CD4-positive, CD25-positive, alpha-beta regulatory T cell (primary cell): ENCODE results near the gene CTCFL. TPM values are rescaled to one million over a fixed set of nuclear protein-coding genes. Genes with fewer than 3 reads are reported as not detected.

Experiments
- ATAC-seq, 2 donors: fragments of 150-1000 bp; cut with Tn5 transposase; one replicate each; pipeline ENCODE4 v1.10.0; 2021; ENCODE audit warnings: low read depth in 2 of 2, moderate number of reproducible peaks in 2 of 2, moderate library complexity in 1 of 2
- DNase-seq, 3 donors: peaks; one replicate each; pipeline versions ENCODE4 v3.0.0 to v3.0.0-alpha.2; 2012 to 2022; ENCODE audit warnings: mixed read lengths in 1 of 3
- H3K27ac ChIP-seq: one replicate; pipeline ENCODE4 v1.7.0; 2013; ENCODE audit warnings: mild to moderate bottlenecking, low read length; ENCODE audit not compliant: insufficient read depth, poor library complexity, severe bottlenecking
- H3K27me3 ChIP-seq: one replicate; pipeline ENCODE4 v1.7.0; 2013; ENCODE audit warnings: low read length; ENCODE audit not compliant: control insufficient read depth, insufficient read depth
- H3K36me3 ChIP-seq: one replicate; pipeline ENCODE4 v1.7.0; 2013; ENCODE audit warnings: mild to moderate bottlenecking, low read length, moderate library complexity; ENCODE audit not compliant: control insufficient read depth, insufficient read depth
- H3K4me1 ChIP-seq: 2 replicates; pipeline ENCODE4 v1.7.0; 2013; ENCODE audit warnings: mild to moderate bottlenecking, low read length; ENCODE audit not compliant: insufficient read depth, control insufficient read depth, poor library complexity, severe bottlenecking
- H3K4me3 ChIP-seq: one replicate; pipeline ENCODE4 v1.7.0; 2013; ENCODE audit warnings: low read depth, mild to moderate bottlenecking, low read length, moderate library complexity
- H3K9me3 ChIP-seq, 2 experiments: 1 replicate in 1 of 2; 2 replicates in 1 of 2; pipeline ENCODE4 v1.7.0; 2013; ENCODE audit warnings: low read length in 2 of 2, mild to moderate bottlenecking in 1 of 2, moderate library complexity in 1 of 2; ENCODE audit not compliant: control insufficient read depth in 2 of 2
- H3K27ac Mint-ChIP-seq, 3 donors: one replicate each; pipeline ENCODE4 v1.8.0; 2020 to 2022; ENCODE audit warnings: mild to moderate bottlenecking in 3 of 3, mixed read lengths in 3 of 3, moderate library complexity in 2 of 3
- H3K27me3 Mint-ChIP-seq: one replicate; pipeline ENCODE4 v1.8.0; 2022; ENCODE audit warnings: mild to moderate bottlenecking, mixed read lengths
- H3K36me3 Mint-ChIP-seq: one replicate; pipeline ENCODE4 v1.8.0; 2020; ENCODE audit warnings: mixed read lengths
- H3K4me1 Mint-ChIP-seq, 4 donors: one replicate each; pipeline ENCODE4 v1.8.0; 2020 to 2022; ENCODE audit warnings: mixed read lengths in 4 of 4, mild to moderate bottlenecking in 1 of 4
- H3K4me3 Mint-ChIP-seq, 4 donors: one replicate each; pipeline ENCODE4 v1.8.0; 2020 to 2022; ENCODE audit warnings: mild to moderate bottlenecking in 4 of 4, mixed read lengths in 4 of 4, moderate library complexity in 3 of 4
- H3K9me3 Mint-ChIP-seq, 7 donors: one replicate each; pipeline ENCODE4 v1.8.0; 2020 to 2022; ENCODE audit warnings: mixed read lengths in 7 of 7, mild to moderate bottlenecking in 3 of 7, moderate library complexity in 2 of 7
- polyA plus RNA-seq, 4 donors: library from polyadenylated mRNA; unstranded; fragments of 300-500 nt; fragmentation: Illumina TruSeq; gene quantifications; one replicate each; pipeline ENCODE4 v1.2.3, GENCODE V29; 2021
- total RNA-seq: library from RNA; stranded (reverse); gene quantifications from one replicate; pipeline ENCODE4 v1.2.3, GENCODE V29; 2022

Gene CTCFL
- total and polyA plus RNA-seq, 5 donors from 2014 or later, result not detected

DNA sequence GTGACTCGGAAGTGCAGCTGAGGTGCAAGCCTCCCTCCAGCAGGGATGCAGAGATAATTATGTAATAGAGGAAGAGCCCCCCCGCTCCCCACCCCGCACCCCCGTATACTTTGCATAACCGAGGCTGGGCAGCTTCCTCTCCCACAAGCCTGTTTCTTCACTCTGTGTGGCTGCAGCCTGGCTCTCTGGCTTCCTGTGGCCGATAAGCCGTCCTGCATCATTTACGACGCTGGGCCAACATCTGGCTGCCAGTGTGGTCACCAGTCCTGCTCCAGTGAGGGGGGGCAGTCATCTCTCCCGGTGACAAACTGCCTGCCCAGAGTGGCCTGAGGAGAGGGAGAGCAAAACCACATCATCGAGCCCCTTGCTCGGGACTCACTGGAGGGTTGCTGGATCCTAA lies 74.5 kb downstream of the CTCFL start:
- DNase-seq (peak in 1 of 3 donors; percentile 43), ATAC-seq (peak; percentile 57 to 59)
- Mint-ChIP-seq H3K4me1 (peaks cover 11 to 42% (median 17%) of the 10 kb centered on the region in 4 donors), H3K27ac (peak overlapping the region in 2 of 3 donors; percentile 66 to 89), H3K36me3 (no peaks in the 10 kb centered on the region), H3K27me3 (peaks cover 1% of the 10 kb centered on the region), H3K9me3 (peaks cover 0 to 1% (median 0%) of the 10 kb centered on the region in 7 donors), H3K4me3 (peak overlapping the region in 3 of 4 donors; percentile 38 to 83 (median 75))
- no peak overlapping the region for H3K4me3 ChIP-seq
- H3K4me1 ChIP-seq, result peaks cover 34% of the 10 kb centered on the region
- H3K9me3 ChIP-seq, result no peaks in the 10 kb centered on the region
- no peaks in the 10 kb centered on the region for H3K27me3 ChIP-seq
- no peaks in the 10 kb centered on the region for H3K36me3 ChIP-seq
- no peak overlapping the region for H3K27ac ChIP-seq

DNA sequence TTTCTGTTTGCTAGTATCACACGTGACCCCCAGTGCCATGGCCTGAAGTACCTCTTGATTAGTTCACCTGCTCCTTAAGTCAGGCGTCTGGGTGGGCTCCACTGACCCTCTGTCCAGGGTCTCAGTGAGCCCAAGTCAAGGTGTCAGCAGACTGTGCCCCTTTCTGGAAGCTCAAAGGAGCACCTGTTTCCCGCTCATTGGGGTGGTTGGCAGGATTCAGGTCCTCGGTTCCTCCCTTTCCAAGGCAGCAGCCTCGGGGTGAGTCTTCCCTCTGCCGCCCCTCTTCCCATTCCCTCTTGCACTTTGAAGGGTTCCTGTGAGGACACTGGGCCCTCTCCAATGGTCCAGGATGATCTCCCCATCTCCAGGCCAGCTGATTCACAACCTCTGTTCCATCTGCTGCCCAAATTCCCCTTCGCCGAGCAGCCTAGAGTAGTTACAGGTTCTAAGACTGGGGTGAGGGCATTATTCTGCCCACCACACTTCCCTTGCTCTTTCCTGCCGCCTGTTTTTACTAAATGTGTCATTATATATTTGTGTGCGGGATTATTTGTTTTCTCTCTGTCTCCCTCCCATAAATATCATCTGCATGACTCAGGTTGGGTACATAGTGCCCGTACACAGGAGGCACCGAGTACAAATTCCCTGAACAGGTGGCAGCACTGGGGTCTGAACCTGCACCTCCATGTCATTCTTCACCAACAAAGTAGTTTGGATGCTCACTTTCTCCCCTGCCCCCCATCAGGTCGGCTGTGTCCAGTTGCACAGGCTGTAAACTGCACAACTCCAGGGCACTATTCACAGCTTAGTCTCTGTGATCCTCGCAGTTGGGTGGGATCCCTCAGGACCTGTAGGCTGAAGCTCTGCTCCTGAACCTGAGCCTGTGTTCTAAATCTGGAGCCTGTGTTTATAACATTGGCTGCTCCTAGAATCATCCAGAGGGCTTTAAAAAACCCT lies 75.3 kb downstream of the CTCFL start:
- Histone ChIP-seq H3K4me1 (peaks cover 34% of the 10 kb centered on the region), H3K36me3 (no peaks in the 10 kb centered on the region), H3K27ac (no peak overlapping the region), H3K4me3 (no peak overlapping the region), H3K27me3 (no peaks in the 10 kb centered on the region), H3K9me3 (no peaks in the 10 kb centered on the region)
- Mint-ChIP-seq H3K4me3 (peak overlapping the region in 2 of 4 donors; percentile 38 to 83), H3K9me3 (peaks cover 0 to 1% (median 0%) of the 10 kb centered on the region in 7 donors), H3K4me1 (peaks cover 11 to 42% (median 17%) of the 10 kb centered on the region in 4 donors), H3K36me3 (no peaks in the 10 kb centered on the region), H3K27me3 (peaks cover 4% of the 10 kb centered on the region), H3K27ac (peak overlapping the region in 2 of 3 donors; percentile 66 to 89)
- no peak for ATAC-seq
- DNase-seq, result no peak

DNA sequence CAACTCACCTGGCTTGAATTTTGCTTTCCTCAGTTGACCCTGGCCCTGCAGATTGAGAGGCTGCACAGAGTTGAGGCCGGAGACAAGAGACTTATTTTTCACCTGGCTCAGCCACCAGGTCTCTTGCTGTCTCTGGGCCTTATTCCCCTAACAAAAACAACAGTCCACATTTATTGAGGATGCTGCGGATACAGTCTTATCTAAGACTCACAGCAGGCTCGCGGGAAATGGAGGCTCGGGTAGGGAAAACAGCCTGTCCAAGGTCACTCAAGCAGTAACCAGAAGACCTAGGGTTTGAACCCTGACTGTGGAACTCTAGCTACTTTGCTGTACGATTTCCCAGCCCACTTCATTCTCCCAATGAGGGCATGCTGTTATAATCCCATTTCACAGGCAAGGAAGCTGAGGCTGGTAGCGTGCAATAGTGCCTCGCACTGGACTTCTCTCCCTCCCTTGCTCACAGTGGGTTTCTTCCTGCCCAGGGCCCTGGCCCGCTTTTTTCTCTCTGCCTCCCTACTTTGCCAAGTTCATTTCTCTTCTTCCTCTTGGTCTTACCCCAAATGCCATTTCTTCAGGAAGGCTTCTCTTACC lies 76.1 kb downstream of the CTCFL start:
- Mint-ChIP-seq H3K27ac (peak overlapping the region in 1 of 3 donors; percentile 89), H3K4me3 (no peak overlapping the region), H3K4me1 (peaks cover 11 to 40% (median 17%) of the 10 kb centered on the region in 4 donors), H3K36me3 (no peaks in the 10 kb centered on the region), H3K27me3 (peaks cover 4% of the 10 kb centered on the region), H3K9me3 (peaks cover 0 to 1% (median 0%) of the 10 kb centered on the region in 7 donors)
- Histone ChIP-seq H3K4me3 (no peak overlapping the region), H3K27me3 (no peaks in the 10 kb centered on the region), H3K4me1 (peaks cover 34% of the 10 kb centered on the region), H3K9me3 (no peaks in the 10 kb centered on the region), H3K36me3 (no peaks in the 10 kb centered on the region), H3K27ac (no peak overlapping the region)
- ATAC-seq (no peak), DNase-seq (no peak)

Other genes starting within 250 kb of the CTCFL start
- gene SPO11, start 195.3 kb downstream of the CTCFL start, total RNA-seq, result not detected
- not detected for gene SPO11, start 195.3 kb downstream of the CTCFL start, polyA plus RNA-seq
- gene RAE1, start 173.9 kb downstream of the CTCFL start, total RNA-seq, result 33.0 TPM
- 10 to 100 TPM; 34.5 to 52.1 (median 42.8) TPM for gene RAE1, start 173.9 kb downstream of the CTCFL start, polyA plus RNA-seq
- gene RBM38, start 133.7 kb downstream of the CTCFL start, total RNA-seq, result 322 TPM
- 100 to 1,000 TPM in 2 of 4 donors, 10 to 100 TPM in 2; 71.9 to 163 (median 102) TPM for gene RBM38, start 133.7 kb downstream of the CTCFL start, polyA plus RNA-seq
- gene PCK1, start 36.0 kb upstream of the CTCFL start, total RNA-seq, result not detected
- gene PCK1, start 36.0 kb upstream of the CTCFL start, polyA plus RNA-seq, result not detected
- gene ZBP1, start 95.3 kb upstream of the CTCFL start, total RNA-seq, result 67.0 TPM
- gene ZBP1, start 95.3 kb upstream of the CTCFL start, polyA plus RNA-seq, result 10 to 100 TPM; 12.4 to 33.1 (median 20.3) TPM
- gene PMEPA1, start 184.9 kb upstream of the CTCFL start, total RNA-seq, result 4.0 TPM
- 1 to 10 TPM in 1 of 4 donors, under 1 TPM in 3; 0.36 to 1.1 (median 0.62) TPM for gene PMEPA1, start 184.9 kb upstream of the CTCFL start, polyA plus RNA-seq